GM23338 (cell line): ENCODE measurements around the gene FARP1. TPM values are rescaled to one million over a fixed set of nuclear protein-coding genes. Genes with fewer than 3 reads are reported as not detected.

Experiments
- ATAC-seq: fragments of 200-7000 bp; cut with Tn5 transposase; 3 replicates; pipeline ENCODE4 v1.9.1; 2020
- DNase-seq: peaks from one replicate; pipeline ENCODE4 v3.0.0-alpha.2; 2015; ENCODE audit warnings: low spot score
- H2AFZ ChIP-seq: fragments of 200-600 bp; sonication (generic); 2 replicates; pipeline ENCODE4 v1.8.0; 2016; ENCODE audit warnings: antibody characterized with exemption, mild to moderate bottlenecking, moderate library complexity
- H3F3A ChIP-seq: fragments of 200-600 bp; sonication (generic); replicated peaks from 2 replicates; pipeline ENCODE4 v1.8.0; 2017; ENCODE audit warnings: antibody characterized with exemption, mixed run types, low read depth
- H3K27ac ChIP-seq: fragments of 200-600 bp; sonication (generic); 2 replicates; pipeline ENCODE4 v1.6.1; 2016; ENCODE audit warnings: low read depth
- H3K27me3 ChIP-seq: fragments of 200-600 bp; sonication (generic); 2 replicates; pipeline ENCODE4 v1.8.0; 2016; ENCODE audit warnings: mild to moderate bottlenecking, mixed run types, moderate library complexity; ENCODE audit not compliant: insufficient read depth
- H3K36me3 ChIP-seq: fragments of 200-600 bp; sonication (generic); 2 replicates; pipeline ENCODE4 v1.8.0; 2016; ENCODE audit warnings: mild to moderate bottlenecking; ENCODE audit not compliant: insufficient read depth
- H3K4me1 ChIP-seq: fragments of 200-600 bp; sonication (generic); 2 replicates; pipeline ENCODE4 v1.8.0; 2016; ENCODE audit warnings: mild to moderate bottlenecking, moderate library complexity; ENCODE audit not compliant: insufficient read depth
- H3K4me2 ChIP-seq: fragments of 200-600 bp; sonication (generic); 2 replicates; pipeline ENCODE4 v1.7.1; 2017; ENCODE audit warnings: mixed run types
- H3K4me3 ChIP-seq: fragments of 200-600 bp; sonication (generic); 2 replicates; pipeline ENCODE4 v1.6.1; 2016; ENCODE audit warnings: mixed run types
- H3K79me2 ChIP-seq: fragments of 200-600 bp; sonication (generic); replicated peaks from 2 replicates; pipeline ENCODE4 v1.8.0; 2017; ENCODE audit warnings: mild to moderate bottlenecking; ENCODE audit not compliant: insufficient read depth
- H3K9me2 ChIP-seq: fragments of 200-600 bp; sonication (generic); 2 replicates; pipeline ENCODE4 v1.8.0; 2017; ENCODE audit not compliant: insufficient read depth
- H4K20me1 ChIP-seq: fragments of 200-600 bp; sonication (generic); replicated peaks from 2 replicates; pipeline ENCODE4 v1.8.0; 2017; ENCODE audit warnings: mild to moderate bottlenecking; ENCODE audit not compliant: insufficient read depth
- H3K27ac Mint-ChIP-seq: 2 replicates; pipeline ENCODE4 v1.8.0; 2020; ENCODE audit warnings: inconsistent platforms, mild to moderate bottlenecking, moderate library complexity, mixed read lengths
- H3K27me3 Mint-ChIP-seq: 3 replicates; pipeline ENCODE4 v1.8.0; 2022; ENCODE audit warnings: low read depth, mild to moderate bottlenecking, moderate library complexity, mixed read lengths, inconsistent platforms; ENCODE audit not compliant: insufficient read depth, poor library complexity
- H3K36me3 Mint-ChIP-seq: 3 replicates; pipeline ENCODE4 v1.8.0; 2021; ENCODE audit warnings: low read depth, mild to moderate bottlenecking, inconsistent platforms, moderate library complexity, mixed read lengths
- H3K4me1 Mint-ChIP-seq: 3 replicates; pipeline ENCODE4 v1.8.0; 2020; ENCODE audit warnings: mild to moderate bottlenecking, inconsistent platforms, mixed read lengths
- H3K4me3 Mint-ChIP-seq: 3 replicates; pipeline ENCODE4 v1.8.0; 2021; ENCODE audit warnings: moderate library complexity, mild to moderate bottlenecking, inconsistent platforms, mixed read lengths
- H3K9me3 Mint-ChIP-seq: 3 replicates; pipeline ENCODE4 v1.8.0; 2020; ENCODE audit warnings: moderate library complexity, mild to moderate bottlenecking, inconsistent platforms, mixed read lengths
- CREB1 ChIP-seq: fragments of 250-450 bp; sonication (Bioruptor Pico); IDR thresholded peaks from 2 replicates; pipeline ENCODE4 v1.5.0; 2020; ENCODE audit warnings: low read depth, mild to moderate bottlenecking, moderate library complexity
- EZH2 ChIP-seq: fragments of 200-600 bp; sonication (generic); IDR thresholded peaks from one replicate; pipeline ENCODE4 v1.8.0; 2017; ENCODE audit warnings: antibody characterized with exemption, mild to moderate bottlenecking, low read depth; ENCODE audit not compliant: unreplicated experiment
- EZH2phosphoT487 ChIP-seq: fragments of 200-600 bp; sonication (generic); IDR thresholded peaks from one replicate; pipeline ENCODE4 v1.8.1; 2018; ENCODE audit warnings: antibody characterized with exemption; ENCODE audit not compliant: unreplicated experiment
- JUNB ChIP-seq: IDR thresholded peaks from one replicate; pipeline ENCODE4 v1.6.1; 2016; ENCODE audit warnings: antibody characterized with exemption; ENCODE audit not compliant: unreplicated experiment
- NANOG ChIP-seq: IDR thresholded peaks from 2 replicates; pipeline ENCODE4 v1.6.1; 2016; ENCODE audit warnings: antibody characterized with exemption, borderline replicate concordance
- REST ChIP-seq: IDR thresholded peaks from one replicate; pipeline ENCODE4 v1.6.1; 2018; ENCODE audit warnings: antibody characterized with exemption; ENCODE audit not compliant: unreplicated experiment
- ZNF331 ChIP-seq: fragments of 250-450 bp; sonication (Bioruptor Pico); IDR thresholded peaks from 2 replicates; pipeline ENCODE4 v1.5.0; 2020; ENCODE audit warnings: low read depth, mild to moderate bottlenecking, moderate library complexity
- polyA plus RNA-seq: library from polyadenylated mRNA; unstranded; fragments of >200 nt; fragmentation: Nextera tagmentation; extraction: Ambion mirVana; gene quantifications from 2 replicates; pipeline ENCODE4 v1.2.1, GENCODE V29; 2016
- total RNA-seq: library from RNA; depleted of rRNA; stranded (reverse); fragments of >200 nt; shearing (Covaris generic); gene quantifications from 2 replicates; pipeline ENCODE4 v1.2.3, GENCODE V29; 2014
- TF ChIP-seq, protein P1 (sequence below): fragments of 250-450 bp; sonication (Bioruptor Pico); IDR thresholded peaks from 2 replicates; pipeline ENCODE4 v1.5.0; 2020; ENCODE audit warnings: mild to moderate bottlenecking, moderate library complexity
- TF ChIP-seq, protein P2 (sequence below), 2 experiments: fragments of 200-600 bp in 1 of 2; sonication (generic) in 1 of 2; conservative IDR thresholded peaks; 2 replicates each; pipeline versions ENCODE4 v1.5.1 to v1.6.1; 2016 to 2017; ENCODE audit warnings: antibody characterized with exemption in 2 of 2, low read depth in 2 of 2, mild to moderate bottlenecking in 2 of 2, moderate library complexity in 1 of 2

Gene FARP1
- total and polyA plus RNA-seq, 2 experiments from 2014 or later: 53.6 to 82.5 TPM

- H3K79me2 ChIP-seq: no peaks in the 10 kb centered on the region
- H4K20me1 ChIP-seq: no peaks in the 10 kb centered on the region
- H3K4me3 ChIP-seq: no peak overlapping the region
- H3K9me3 Mint-ChIP-seq: peaks cover 36% of the 10 kb centered on the region
- H3K4me1 Mint-ChIP-seq: peaks cover 12% of the 10 kb centered on the region
- TF ChIP-seq, protein P1, sequence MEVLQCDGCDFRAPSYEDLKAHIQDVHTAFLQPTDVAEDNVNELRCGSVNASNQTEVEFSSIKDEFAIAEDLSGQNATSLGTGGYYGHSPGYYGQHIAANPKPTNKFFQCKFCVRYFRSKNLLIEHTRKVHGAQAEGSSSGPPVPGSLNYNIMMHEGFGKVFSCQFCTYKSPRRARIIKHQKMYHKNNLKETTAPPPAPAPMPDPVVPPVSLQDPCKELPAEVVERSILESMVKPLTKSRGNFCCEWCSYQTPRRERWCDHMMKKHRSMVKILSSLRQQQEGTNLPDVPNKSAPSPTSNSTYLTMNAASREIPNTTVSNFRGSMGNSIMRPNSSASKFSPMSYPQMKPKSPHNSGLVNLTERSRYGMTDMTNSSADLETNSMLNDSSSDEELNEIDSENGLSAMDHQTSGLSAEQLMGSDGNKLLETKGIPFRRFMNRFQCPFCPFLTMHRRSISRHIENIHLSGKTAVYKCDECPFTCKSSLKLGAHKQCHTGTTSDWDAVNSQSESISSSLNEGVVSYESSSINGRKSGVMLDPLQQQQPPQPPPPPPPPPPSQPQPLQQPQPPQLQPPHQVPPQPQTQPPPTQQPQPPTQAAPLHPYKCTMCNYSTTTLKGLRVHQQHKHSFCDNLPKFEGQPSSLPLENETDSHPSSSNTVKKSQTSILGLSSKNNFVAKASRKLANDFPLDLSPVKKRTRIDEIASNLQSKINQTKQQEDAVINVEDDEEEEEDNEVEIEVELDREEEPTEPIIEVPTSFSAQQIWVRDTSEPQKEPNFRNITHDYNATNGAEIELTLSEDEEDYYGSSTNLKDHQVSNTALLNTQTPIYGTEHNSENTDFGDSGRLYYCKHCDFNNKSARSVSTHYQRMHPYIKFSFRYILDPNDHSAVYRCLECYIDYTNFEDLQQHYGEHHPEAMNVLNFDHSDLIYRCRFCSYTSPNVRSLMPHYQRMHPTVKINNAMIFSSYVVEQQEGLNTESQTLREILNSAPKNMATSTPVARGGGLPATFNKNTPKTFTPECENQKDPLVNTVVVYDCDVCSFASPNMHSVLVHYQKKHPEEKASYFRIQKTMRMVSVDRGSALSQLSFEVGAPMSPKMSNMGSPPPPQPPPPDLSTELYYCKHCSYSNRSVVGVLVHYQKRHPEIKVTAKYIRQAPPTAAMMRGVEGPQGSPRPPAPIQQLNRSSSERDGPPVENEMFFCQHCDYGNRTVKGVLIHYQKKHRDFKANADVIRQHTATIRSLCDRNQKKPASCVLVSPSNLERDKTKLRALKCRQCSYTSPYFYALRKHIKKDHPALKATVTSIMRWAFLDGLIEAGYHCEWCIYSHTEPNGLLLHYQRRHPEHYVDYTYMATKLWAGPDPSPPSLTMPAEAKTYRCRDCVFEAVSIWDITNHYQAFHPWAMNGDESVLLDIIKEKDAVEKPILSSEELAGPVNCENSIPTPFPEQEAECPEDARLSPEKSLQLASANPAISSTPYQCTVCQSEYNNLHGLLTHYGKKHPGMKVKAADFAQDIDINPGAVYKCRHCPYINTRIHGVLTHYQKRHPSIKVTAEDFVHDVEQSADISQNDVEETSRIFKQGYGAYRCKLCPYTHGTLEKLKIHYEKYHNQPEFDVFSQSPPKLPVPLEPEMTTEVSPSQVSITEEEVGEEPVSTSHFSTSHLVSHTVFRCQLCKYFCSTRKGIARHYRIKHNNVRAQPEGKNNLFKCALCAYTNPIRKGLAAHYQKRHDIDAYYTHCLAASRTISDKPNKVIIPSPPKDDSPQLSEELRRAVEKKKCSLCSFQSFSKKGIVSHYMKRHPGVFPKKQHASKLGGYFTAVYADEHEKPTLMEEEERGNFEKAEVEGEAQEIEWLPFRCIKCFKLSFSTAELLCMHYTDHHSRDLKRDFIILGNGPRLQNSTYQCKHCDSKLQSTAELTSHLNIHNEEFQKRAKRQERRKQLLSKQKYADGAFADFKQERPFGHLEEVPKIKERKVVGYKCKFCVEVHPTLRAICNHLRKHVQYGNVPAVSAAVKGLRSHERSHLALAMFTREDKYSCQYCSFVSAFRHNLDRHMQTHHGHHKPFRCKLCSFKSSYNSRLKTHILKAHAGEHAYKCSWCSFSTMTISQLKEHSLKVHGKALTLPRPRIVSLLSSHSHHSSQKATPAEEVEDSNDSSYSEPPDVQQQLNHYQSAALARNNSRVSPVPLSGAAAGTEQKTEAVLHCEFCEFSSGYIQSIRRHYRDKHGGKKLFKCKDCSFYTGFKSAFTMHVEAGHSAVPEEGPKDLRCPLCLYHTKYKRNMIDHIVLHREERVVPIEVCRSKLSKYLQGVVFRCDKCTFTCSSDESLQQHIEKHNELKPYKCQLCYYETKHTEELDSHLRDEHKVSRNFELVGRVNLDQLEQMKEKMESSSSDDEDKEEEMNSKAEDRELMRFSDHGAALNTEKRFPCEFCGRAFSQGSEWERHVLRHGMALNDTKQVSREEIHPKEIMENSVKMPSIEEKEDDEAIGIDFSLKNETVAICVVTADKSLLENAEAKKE (CRISPR knock-in tag): no peak
- TF ChIP-seq EZH2 (no peak), NANOG (no peak), ZNF331 (no peak), REST (no peak), JUNB (no peak), CREB1 (CRISPR knock-in tag) (no peak), EZH2phosphoT487 (no peak)
- TF ChIP-seq, protein P2, sequence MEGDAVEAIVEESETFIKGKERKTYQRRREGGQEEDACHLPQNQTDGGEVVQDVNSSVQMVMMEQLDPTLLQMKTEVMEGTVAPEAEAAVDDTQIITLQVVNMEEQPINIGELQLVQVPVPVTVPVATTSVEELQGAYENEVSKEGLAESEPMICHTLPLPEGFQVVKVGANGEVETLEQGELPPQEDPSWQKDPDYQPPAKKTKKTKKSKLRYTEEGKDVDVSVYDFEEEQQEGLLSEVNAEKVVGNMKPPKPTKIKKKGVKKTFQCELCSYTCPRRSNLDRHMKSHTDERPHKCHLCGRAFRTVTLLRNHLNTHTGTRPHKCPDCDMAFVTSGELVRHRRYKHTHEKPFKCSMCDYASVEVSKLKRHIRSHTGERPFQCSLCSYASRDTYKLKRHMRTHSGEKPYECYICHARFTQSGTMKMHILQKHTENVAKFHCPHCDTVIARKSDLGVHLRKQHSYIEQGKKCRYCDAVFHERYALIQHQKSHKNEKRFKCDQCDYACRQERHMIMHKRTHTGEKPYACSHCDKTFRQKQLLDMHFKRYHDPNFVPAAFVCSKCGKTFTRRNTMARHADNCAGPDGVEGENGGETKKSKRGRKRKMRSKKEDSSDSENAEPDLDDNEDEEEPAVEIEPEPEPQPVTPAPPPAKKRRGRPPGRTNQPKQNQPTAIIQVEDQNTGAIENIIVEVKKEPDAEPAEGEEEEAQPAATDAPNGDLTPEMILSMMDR (conservative IDR thresholded peaks at IDR 0.05; ENCODE audit: low read depth in 2 of 2): no peak
- no peak overlapping the region for H3K4me3 Mint-ChIP-seq
- H3K36me3 Mint-ChIP-seq: peaks cover 16% of the 10 kb centered on the region; the same call in 2 of the 3 replicates
- H3K27me3 ChIP-seq: no peaks in the 10 kb centered on the region
- no peaks in the 10 kb centered on the region for H3F3A ChIP-seq
- H2AFZ ChIP-seq: no peak overlapping the region
- peaks cover 4% of the 10 kb centered on the region; the same call in 1 of the 2 replicates for H3K9me2 ChIP-seq
- 0 out of 2 replicates have a peak, but pooled peaks cover 9% of the 10 kb centered on the region for H3K36me3 ChIP-seq
- peaks cover 4% of the 10 kb centered on the region for H3K27me3 Mint-ChIP-seq
- no peak overlapping the region for H3K27ac Mint-ChIP-seq
- H3K4me2 ChIP-seq: no peak overlapping the region
- ATAC-seq: no peak
- peaks cover 7% of the 10 kb centered on the region for H3K4me1 ChIP-seq
- no peak overlapping the region for H3K27ac ChIP-seq
- DNase-seq: no peak
Observed at GRCh38 chr13:98103531-98103930, 39.4 kb upstream of the FARP1 start.
